ENCODE results near the gene RNU6-8.

RNU6-8 gene

DNA sequence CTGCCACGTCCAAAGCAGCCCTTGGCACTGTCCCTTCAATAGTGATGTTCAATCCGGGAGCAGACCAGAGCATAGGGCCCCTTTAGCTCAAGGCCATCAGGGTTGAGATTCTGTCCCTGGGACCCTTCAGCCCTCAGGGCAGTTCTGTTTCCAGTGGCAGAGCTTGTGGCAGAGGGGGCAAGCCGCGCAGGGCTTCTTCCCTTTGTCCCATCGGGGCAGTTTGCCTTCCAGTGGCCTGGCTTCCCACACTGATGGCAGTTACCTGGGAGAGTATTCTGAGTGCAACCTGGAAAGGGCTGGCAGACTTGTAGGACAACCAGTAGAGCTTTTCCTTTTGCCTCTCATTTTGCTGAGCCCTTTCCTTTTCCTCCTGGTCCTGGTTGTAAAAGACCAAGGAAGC lies 43.7 kb upstream of the RNU6-8 start:
- Histone ChIP-seq H3K4me2 (ENCODE audit: low read length) (no peak overlapping the region), H3K4me3 (ENCODE audit: low read depth, low read length, poor library complexity, severe bottlenecking) (no peak overlapping the region), H3K9me3 (ENCODE audit: low read length) (no peaks in the 10 kb centered on the region), H3K36me3 (ENCODE audit: insufficient read depth, low read length) (no peaks in the 10 kb centered on the region), H2AFZ (ENCODE audit: low read length) (no peak overlapping the region), H3K79me2 (ENCODE audit: insufficient read depth, low read length) (no peaks in the 10 kb centered on the region), H3F3A (ENCODE audit: insufficient read depth, low read length) (no peaks in the 10 kb centered on the region), H3K27ac (ENCODE audit: low read depth, low read length, poor library complexity, severe bottlenecking) (no peak overlapping the region), H4K20me1 (ENCODE audit: insufficient read depth, low read length) (no peaks in the 10 kb centered on the region), H3K27me3 (ENCODE audit: insufficient read depth, low read length) (no peaks in the 10 kb centered on the region; the same call in 1 of the 2 replicates), H3K4me1 (ENCODE audit: insufficient read depth, low read length, severe bottlenecking) (no peaks in the 10 kb centered on the region), H3K9me2 (ENCODE audit: low read depth, low read length) (no peaks in the 10 kb centered on the region), H3K9ac (ENCODE audit: low read length) (no peak overlapping the region)
- TF ChIP-seq CTCF (IDR thresholded peaks at IDR 0.05; ENCODE audit: low read length) (no peak), EZH2 (IDR thresholded peaks at IDR 0.05; ENCODE audit: borderline replicate concordance, low read length) (no peak)

GRCh38 chr14:32244404-32244803 lies 41.3 kb upstream of the RNU6-8 start:
- no peak overlapping the region for H3K4me3 ChIP-seq (ENCODE audit: low read depth, low read length, poor library complexity, severe bottlenecking)
- TF ChIP-seq EZH2 (IDR thresholded peaks at IDR 0.05; ENCODE audit: borderline replicate concordance, low read length) (no peak), CTCF (IDR thresholded peaks at IDR 0.05; ENCODE audit: low read length) (no peak; the same call in 1 of the 2 replicates)
- no peak overlapping the region for H3K27ac ChIP-seq (ENCODE audit: low read depth, low read length, poor library complexity, severe bottlenecking)
- H3K4me2 ChIP-seq (ENCODE audit: low read length), result no peak overlapping the region
- H3K9me3 ChIP-seq (ENCODE audit: low read length), result no peaks in the 10 kb centered on the region
- no peaks in the 10 kb centered on the region for H4K20me1 ChIP-seq (ENCODE audit: insufficient read depth, low read length)
- no peak overlapping the region for H2AFZ ChIP-seq (ENCODE audit: low read length)
- H3K4me1 ChIP-seq (ENCODE audit: insufficient read depth, low read length, severe bottlenecking), result no peaks in the 10 kb centered on the region
- no peak overlapping the region for H3K9ac ChIP-seq (ENCODE audit: low read length)
- no peaks in the 10 kb centered on the region for H3F3A ChIP-seq (ENCODE audit: insufficient read depth, low read length)
- H3K79me2 ChIP-seq (ENCODE audit: insufficient read depth, low read length), result no peaks in the 10 kb centered on the region
- no peaks in the 10 kb centered on the region for H3K36me3 ChIP-seq (ENCODE audit: insufficient read depth, low read length)
- no peaks in the 10 kb centered on the region; the same call in 1 of the 2 replicates for H3K27me3 ChIP-seq (ENCODE audit: insufficient read depth, low read length)
- H3K9me2 ChIP-seq (ENCODE audit: low read depth, low read length), result no peaks in the 10 kb centered on the region

DNA sequence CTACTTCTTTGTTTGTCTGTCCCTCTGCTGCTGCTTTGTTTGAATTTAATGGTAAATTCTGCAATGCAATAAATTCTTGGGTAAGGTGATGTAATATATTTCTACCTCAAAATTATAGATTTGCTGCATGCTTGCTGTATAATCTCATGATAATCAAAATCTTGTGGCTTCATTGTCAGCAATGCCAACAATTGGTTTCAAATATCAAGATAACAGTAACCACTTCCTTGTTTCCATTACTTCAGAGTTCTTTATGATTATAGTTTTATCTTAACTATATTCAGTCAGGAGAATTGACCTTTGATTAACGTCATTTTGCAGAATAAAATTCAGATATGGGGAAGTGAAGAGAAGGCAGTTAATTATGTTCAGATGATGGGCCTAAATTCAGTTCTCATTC lies 30.2 kb upstream of the RNU6-8 start:
- no peak overlapping the region for H3K4me2 ChIP-seq (ENCODE audit: low read length)
- TF ChIP-seq CTCF (IDR thresholded peaks at IDR 0.05; ENCODE audit: low read length) (no peak), EZH2 (IDR thresholded peaks at IDR 0.05; ENCODE audit: borderline replicate concordance, low read length) (no peak)
- no peaks in the 10 kb centered on the region for H3K9me2 ChIP-seq (ENCODE audit: low read depth, low read length)
- no peaks in the 10 kb centered on the region for H3K4me1 ChIP-seq (ENCODE audit: insufficient read depth, low read length, severe bottlenecking)
- H3F3A ChIP-seq (ENCODE audit: insufficient read depth, low read length), result no peaks in the 10 kb centered on the region
- H4K20me1 ChIP-seq (ENCODE audit: insufficient read depth, low read length), result no peaks in the 10 kb centered on the region
- no peaks in the 10 kb centered on the region for H3K36me3 ChIP-seq (ENCODE audit: insufficient read depth, low read length)
- H2AFZ ChIP-seq (ENCODE audit: low read length), result no peak overlapping the region
- H3K79me2 ChIP-seq (ENCODE audit: insufficient read depth, low read length), result no peaks in the 10 kb centered on the region
- H3K27ac ChIP-seq (ENCODE audit: low read depth, low read length, poor library complexity, severe bottlenecking), result no peak overlapping the region
- no peak overlapping the region for H3K9ac ChIP-seq (ENCODE audit: low read length)
- H3K9me3 ChIP-seq (ENCODE audit: low read length), result no peaks in the 10 kb centered on the region
- H3K4me3 ChIP-seq (ENCODE audit: low read depth, low read length, poor library complexity, severe bottlenecking), result no peak overlapping the region
- H3K27me3 ChIP-seq (ENCODE audit: insufficient read depth, low read length), result no peaks in the 10 kb centered on the region

Measured in OCI-LY1 (cell line).